ENCODE measurements around the gene NAV2.
"Not testable (repeated sequence)": the region's sequence is repeated elsewhere in the genome, so short reads cannot be mapped to it uniquely, and the experiment has no call there.

The NAV2 gene

GRCh38 chr11:19907839-19908238, 195.2 kb downstream of the NAV2 start:
- no peak for DNase-seq

- DNase-seq, result no peak
Observed at GRCh38 chr11:19910931-19911330, 198.3 kb downstream of the NAV2 start.

- no peak for DNase-seq
Observed at GRCh38 chr11:19912115-19912957, 199.7 kb downstream of the NAV2 start.

GRCh38 chr11:19912958-19913892, 200.6 kb downstream of the NAV2 start:
- no peak for DNase-seq

- DNase-seq, result no peak
Observed at GRCh38 chr11:19913893-19914249, 201.2 kb downstream of the NAV2 start.

- no peak for DNase-seq
Observed at GRCh38 chr11:19915808-19916207, 203.2 kb downstream of the NAV2 start.

- no peak for DNase-seq
Observed at GRCh38 chr11:19917069-19917468, 204.4 kb downstream of the NAV2 start.

GRCh38 chr11:19918302-19919049, 205.8 kb downstream of the NAV2 start:
- no peak for DNase-seq

GRCh38 chr11:19919050-19919561, 206.5 kb downstream of the NAV2 start:
- DNase-seq, result no peak

GRCh38 chr11:19920982-19921381, 208.3 kb downstream of the NAV2 start:
- no peak for DNase-seq

- no peak for DNase-seq
Observed at GRCh38 chr11:19921976-19922688, 209.5 kb downstream of the NAV2 start.

GRCh38 chr11:19922689-19923035, 210.0 kb downstream of the NAV2 start:
- DNase-seq, result no peak

GRCh38 chr11:19923626-19924025, 211.0 kb downstream of the NAV2 start:
- DNase-seq, result no peak

- no peak for DNase-seq
Observed at GRCh38 chr11:19924311-19924710, 211.7 kb downstream of the NAV2 start.

- no peak for DNase-seq
Observed at GRCh38 chr11:19924716-19925115, 212.1 kb downstream of the NAV2 start.

- not testable (repeated sequence) for DNase-seq
Observed at GRCh38 chr11:19927403-19927802, 214.8 kb downstream of the NAV2 start.

GRCh38 chr11:19929147-19929546, 216.5 kb downstream of the NAV2 start:
- DNase-seq, result no peak

- DNase-seq, result no peak
Observed at GRCh38 chr11:19929655-19930054, 217.0 kb downstream of the NAV2 start.

- DNase-seq, result no peak
Observed at GRCh38 chr11:19931141-19931770, 218.6 kb downstream of the NAV2 start.

GRCh38 chr11:19931771-19932369, 219.2 kb downstream of the NAV2 start:
- no peak for DNase-seq

GRCh38 chr11:19933132-19933735, 220.6 kb downstream of the NAV2 start:
- DNase-seq, result no peak

All from CD4-positive, alpha-beta T cell treated with Interleukin-10 for 1 hour (primary cell).